ENCODE measurements around the gene KMT2C.

KMT2C gene

DNA sequence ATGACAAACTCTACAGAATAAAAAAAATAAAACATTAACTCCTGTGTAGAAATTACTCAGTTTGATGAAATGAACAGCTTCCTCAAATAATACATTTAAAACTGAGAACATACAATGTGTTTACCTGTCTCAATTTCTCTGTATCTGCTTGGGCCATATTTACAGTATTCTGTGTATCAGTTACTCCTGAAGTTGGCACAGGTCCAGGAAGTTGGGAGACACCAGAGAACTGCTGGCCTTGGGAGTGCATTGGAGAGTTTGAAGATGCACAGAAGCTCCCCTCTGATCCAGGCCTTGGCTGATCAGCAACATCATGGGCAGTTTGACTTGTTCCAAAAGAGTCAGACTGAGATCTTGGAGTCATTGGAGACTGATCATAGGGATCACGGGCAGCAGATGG is 255.2 kb downstream of the KMT2C start:
- peak; percentile 23 for DNase-seq

GRCh38 chr7:152180048-152180447 is 255.8 kb downstream of the KMT2C start:
- DNase-seq: no peak

- no peak for DNase-seq
These were observed 257.3 kb downstream of the KMT2C start for GRCh38 chr7:152178405-152179058.

GRCh38 chr7:152177681-152178404 is 258.0 kb downstream of the KMT2C start:
- DNase-seq: no peak

- no peak for DNase-seq
These were observed 259.0 kb downstream of the KMT2C start for GRCh38 chr7:152176797-152177196.

- no peak for DNase-seq
These were observed 262.3 kb downstream of the KMT2C start for GRCh38 chr7:152173372-152174070.

GRCh38 chr7:152162287-152162686 is 273.5 kb downstream of the KMT2C start:
- DNase-seq: no peak

DNA sequence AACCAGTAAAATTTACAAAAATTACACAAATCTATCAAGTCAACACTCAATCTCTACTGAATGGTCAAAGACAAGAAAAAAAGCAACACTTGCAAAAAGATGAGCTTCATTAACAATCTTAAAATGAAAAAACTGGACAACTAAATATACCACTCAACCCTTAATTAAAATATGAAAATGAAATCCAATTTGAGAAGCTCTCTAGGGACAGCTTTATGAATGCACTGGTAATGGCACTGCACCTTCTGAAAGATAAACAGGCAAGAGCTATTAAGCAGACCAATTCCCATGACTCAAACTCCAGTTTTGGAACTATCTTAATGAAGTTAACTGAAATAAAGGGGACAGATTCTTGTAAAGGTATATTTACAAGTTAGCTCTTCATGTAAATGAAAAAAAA is 274.6 kb downstream of the KMT2C start:
- no peak for DNase-seq

- DNase-seq: no peak
These were observed 276.8 kb downstream of the KMT2C start for GRCh38 chr7:152158801-152159587.

DNA sequence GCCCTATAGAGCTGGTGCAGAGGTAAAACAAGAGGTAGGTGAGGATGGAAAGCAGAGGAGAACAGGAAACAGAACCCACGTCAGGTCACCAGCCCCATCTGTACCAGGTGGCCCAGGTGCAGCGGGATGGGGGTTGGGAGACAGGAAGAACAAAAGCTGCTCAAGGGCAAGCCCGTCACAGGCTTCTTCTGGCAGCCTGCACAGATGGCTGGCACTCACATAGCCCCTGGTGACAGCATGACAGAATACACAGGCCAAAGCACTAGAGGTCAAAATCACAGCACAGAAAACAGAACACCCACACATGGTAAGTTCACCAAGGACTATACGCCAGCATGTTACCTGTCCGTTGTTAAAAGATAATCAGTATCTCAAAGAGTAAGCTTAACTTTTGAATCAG is 283.5 kb downstream of the KMT2C start:
- no peak for DNase-seq

GRCh38 chr7:152149363-152149762 is 286.4 kb downstream of the KMT2C start:
- DNase-seq: no peak

GRCh38 chr7:152148706-152149105 is 287.1 kb downstream of the KMT2C start:
- no peak for DNase-seq

DNA sequence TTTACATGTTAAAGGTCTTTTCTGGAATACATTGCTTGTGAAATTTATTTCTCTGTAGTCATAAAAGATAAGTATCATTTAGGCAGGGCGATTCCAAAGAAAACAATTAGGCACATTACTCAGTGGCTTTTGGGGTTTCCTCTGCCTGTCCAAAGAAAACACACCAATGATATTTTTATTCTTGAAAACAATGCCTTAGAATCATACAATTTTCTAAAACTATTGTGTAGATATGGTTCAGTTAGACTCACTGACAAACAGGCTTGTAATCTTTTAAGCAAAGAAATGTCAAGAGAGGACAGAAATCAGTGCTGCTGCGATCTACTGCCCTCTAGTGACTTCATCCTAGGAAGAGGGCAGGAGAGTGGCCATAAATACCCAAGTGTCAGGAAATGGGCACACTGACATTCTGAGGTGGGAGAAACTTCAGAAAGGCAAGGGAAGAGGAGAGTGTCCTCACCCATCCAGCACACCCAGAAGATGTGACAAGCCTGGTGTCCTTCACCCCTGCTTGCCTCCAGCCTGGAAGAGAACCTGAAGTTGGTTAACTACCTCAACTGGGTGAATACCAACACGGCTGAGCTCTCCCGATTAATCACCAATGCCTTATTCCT is 289.8 kb downstream of the KMT2C start:
- DNase-seq: no peak

- no peak for DNase-seq
These were observed 291.1 kb downstream of the KMT2C start for GRCh38 chr7:152144557-152145245.

DNA sequence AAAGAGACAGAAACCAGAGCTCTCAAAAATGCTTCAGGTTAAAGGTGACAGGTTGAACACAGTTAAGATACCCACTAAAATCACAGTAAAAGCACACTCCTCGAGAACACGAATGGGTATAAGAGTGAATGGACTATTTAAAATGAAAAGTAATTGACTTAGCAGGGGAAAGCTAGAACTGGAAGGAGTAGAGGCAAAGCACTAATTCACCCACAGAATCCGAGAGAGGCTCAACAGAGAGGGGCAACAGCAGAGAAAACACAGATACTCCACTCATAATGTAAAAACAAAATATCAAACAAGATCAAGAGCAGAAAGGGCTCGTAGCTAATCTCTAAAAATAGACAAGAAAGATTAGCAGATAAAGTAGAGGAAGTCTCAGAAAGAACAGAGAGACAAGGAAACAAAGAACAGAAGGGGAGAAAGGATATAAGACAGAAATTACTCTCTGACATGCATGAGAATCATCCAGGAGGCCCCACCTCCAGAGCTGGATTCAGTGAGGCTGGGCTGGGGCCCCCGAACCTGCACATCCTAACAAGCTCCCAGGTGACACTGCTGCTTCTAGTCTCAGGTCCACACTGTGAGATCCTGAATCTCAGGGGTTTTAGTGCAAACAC is 292.7 kb downstream of the KMT2C start:
- no peak for DNase-seq

GRCh38 chr7:152140560-152140959 is 295.2 kb downstream of the KMT2C start:
- DNase-seq: no peak

DNA sequence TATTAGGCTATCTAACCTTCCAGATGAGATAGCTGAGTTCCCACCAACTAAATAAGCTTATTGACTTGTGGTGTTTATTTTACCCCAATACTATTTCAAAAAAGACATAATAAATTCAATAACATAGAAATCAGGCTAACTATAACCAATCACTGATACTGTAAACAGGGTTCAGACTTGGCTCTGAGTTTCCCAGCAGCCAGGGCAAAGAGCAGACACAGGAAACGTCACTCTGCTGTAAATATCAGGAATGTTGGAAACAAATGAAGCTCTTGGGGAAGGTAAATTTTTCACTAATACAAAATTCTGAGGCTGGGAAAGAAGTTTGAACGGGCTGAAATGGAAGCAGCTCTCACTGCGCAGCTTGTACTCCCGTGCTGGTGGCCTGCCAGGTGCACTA is 295.7 kb downstream of the KMT2C start:
- no peak for DNase-seq

- DNase-seq: no peak
These were observed 298.3 kb downstream of the KMT2C start for GRCh38 chr7:152137476-152138025.

GRCh38 chr7:152136686-152137085 is 299.1 kb downstream of the KMT2C start:
- no peak for DNase-seq

DNA sequence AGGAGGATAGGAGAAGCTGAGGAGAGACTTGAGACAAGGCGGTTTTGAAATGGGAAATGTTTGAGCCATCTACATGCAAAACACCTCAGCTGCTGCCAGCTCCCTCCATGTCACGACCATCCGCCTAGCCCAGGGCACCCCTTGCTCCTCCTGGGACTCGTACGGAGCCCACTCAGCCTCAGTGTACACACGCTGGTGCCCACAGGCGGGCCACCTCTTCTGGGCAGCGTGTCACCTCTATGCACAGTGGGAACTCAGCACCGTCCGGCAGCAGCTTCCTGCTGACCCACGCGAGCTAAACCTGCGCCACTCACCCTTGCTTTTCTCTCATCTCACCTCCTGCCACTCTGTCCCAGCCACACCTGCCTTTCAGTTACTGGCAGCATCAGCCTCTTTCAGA is 302.0 kb downstream of the KMT2C start:
- no peak for DNase-seq

DNA sequence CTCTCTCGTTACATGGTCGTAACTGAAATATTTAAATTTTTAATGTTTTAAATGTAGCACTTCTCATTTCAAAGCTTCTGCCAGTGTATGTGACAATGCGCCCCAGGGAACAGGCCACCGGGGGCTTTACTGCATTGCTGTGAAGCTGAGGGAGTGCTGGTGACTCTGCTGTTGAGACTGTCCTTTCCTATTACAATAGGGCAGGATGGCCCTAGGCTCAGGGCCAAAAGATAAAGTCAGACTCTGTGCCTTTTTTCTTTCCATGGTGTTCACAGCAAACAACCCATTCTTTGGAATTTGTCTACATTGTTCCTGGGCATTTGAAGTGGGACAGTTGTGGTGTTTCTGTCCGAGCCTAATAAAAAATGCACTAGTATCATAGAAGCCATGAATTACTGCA is 303.0 kb downstream of the KMT2C start:
- DNase-seq: no peak

All from NCI-H1105 (cell line).